ENCODE results near the gene THOC6. TPM values are rescaled to one million over a fixed set of nuclear protein-coding genes. Genes with fewer than 3 reads are reported as not detected.
A peak's percentile ranks its signal among the peaks of the same experiment; 100 is the strongest.

THOC6 gene
- total RNA-seq, 1 donor from 2014 or later = 29.4 TPM

DNA sequence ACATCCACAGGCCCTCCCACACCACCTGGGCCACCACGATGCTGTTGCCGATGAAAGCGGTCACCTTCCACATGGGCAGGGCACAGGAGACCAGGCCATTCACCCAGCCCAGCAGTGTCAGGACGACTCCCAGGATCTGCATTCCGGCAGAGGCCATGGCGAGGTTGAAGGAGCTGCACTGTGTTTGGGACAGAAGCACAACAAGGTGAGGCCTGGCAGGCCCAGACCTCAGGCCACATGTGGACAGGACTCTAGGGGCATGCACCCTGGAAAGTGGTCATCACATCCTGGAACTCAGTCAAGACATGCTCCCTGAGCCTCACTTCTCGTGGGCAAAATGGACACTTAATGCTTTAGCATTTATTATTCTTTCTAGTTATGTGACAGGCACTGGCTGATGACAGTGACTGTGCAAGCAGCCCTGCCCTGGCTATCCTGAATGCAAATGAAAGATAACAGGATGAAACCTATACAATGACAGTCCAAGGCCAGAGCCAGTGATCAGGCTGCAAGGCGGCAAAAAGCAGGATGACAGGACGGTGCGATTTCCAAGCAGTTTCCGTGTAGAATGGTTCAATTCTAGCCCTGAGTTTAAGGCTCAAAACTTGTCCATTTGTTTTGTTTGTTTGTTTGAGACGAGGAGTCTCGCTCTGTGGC lies 7.8 kb upstream of the THOC6 start:
- DNase-seq (ENCODE audit: low spot score) = no peak

DNA sequence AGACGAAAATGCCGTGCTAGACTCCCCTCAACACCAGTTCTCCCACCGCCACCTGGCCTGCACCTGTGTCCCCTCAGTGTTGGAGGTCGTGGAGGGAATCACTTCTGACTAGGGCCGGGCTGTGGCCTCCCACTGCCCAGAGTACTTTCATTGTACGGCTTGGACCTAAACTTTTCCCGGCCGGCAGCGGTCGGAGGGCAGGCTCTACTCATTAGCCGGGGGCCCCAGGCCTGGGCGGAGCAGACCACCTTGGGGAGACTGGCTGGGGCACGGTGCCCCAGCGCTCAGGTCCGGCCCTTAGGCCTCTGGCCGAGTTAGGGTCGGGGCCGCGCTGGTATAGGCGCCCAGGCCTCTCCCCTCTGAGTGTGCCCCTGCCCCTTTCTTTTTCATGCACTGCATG lies 6.5 kb upstream of the THOC6 start:
- DNase-seq (ENCODE audit: low spot score) = no peak

DNA sequence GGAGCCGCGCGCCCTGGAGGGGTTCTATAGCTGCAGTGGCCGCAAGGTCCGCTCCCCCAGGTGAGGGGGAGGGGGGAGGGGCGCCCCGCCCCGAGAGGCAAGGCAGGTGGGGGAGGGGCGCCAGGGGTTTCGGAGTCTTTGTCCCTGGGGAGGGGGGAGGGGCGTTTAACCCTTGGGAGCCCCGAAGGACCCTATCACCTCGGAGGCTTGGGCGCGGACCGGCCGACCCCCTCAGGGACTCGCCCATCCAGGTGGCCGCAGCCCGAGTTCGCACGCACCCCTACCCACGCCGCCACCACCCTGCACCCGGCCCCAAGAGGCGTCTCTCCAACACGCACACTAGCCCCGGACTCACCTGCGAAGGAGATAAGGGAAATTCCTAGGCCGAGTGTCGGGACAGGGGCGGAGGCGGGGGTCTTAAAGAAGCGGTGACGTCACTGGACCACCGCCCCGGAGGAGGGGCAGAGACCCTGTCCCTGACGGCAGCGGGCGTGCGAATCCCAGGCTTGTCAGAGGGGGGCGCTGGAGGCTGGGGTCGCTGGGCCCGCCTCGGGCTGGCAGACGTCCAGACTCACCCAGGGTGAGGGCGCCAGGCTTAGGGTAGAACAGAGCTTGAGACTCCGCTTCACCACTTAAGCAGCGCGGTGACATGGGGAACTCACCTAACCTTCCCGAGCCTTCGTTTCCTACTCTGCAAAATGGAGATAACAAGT lies 5.9 kb upstream of the THOC6 start, which contains the start of gene CLDN6:
TSS of gene CLDN6 (minus strand) at position 390 of the 713 bp plus-strand sequence. CDS start 2,162 bp downstream, outside the sequence.
- no peak for DNase-seq (ENCODE audit: low spot score)

DNA sequence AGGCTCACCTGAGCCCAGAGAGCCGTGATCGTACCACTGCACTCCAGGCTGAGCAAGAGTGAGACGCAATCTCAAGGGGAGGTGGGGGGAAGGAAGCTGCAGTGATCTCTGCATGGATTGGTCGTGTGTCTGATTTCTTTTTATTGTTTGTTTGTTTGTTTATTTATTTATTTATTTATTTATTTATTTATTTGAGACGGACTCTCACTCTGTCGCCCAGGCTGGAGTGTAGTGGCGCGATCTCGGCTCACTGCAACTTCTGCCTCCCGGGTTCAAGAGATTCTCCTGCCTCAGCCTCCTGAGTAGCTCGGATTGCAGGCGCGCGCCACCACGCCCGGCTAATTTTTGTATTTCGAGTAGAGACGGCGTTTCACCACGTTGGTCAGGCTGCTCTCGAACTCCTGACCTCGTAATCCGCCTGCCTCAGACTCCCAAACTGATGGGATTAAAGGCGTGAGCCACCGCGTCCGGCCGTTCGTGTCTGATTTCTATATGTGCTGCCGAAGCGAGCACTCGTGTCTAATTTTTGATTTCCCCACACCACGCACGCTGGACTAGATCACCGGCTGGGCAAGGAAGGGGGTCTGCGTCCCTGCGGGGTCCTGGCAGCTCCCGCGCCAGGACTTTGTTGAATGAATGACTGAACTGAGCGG lies 4.1 kb upstream of the THOC6 start:
- no peak for DNase-seq (ENCODE audit: low spot score)

DNA sequence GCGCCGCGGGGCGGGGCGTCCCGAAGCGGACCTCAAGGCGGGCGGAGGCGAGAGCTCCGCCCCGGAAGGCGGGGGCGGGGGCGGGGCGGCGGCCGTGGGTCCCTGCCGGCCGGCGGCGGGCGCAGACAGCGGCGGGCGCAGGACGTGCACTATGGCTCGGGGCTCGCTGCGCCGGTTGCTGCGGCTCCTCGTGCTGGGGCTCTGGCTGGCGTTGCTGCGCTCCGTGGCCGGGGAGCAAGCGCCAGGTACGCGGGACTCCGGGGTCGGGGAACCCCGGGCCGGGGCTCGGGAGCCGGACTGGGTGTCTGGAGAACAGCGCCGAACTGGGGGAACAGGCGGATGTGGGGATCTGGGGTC lies 3.6 kb upstream of the THOC6 start, which contains the start of gene TNFRSF12A:
TSS of gene TNFRSF12A (plus strand) at position 122 of the 357 bp plus-strand sequence. CDS start at position 152, 30 bp downstream.
- DNase-seq (ENCODE audit: low spot score) = peak; percentile 87

DNA sequence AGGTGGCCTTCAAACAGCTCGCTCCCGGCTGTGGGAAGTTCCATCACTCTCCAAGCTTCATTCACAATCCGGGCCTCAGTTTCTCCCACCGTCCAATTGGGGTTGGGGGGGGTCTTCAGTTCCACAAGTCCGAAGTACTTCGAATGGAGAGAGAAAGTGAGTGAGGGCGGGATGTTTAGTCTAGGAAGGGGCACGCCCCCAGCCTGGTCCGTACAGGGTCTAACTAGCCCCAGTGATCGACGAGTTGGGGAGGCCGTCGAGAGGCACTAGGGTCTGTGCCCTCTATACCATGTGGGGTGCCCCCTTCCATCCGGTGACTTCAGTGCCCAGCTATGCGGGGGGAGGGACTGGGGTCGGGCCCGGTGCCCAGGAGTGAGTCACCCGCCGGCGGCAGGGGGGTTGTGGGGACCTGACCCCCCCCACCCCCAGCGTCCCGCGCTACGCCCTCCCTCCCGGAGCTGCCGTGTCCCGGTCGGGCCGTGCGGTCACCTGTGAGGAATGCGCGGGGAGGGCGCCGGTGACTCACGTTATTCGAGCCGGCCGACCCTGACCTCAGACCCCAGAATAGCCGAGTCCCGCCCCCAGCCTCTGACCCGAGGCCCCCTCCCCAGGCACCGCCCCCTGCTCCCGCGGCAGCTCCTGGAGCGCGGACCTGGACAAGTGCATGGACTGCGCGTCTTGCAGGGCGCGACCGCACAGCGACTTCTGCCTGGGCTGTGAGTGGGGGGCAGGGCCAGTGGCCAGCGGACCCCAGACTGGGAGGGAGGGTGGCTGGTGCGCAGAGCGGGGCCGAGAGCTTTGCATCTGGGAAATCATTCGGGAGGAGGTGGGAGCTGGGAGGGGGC lies 3.0 kb upstream of the THOC6 start:
- DNase-seq (ENCODE audit: low spot score) = peak; percentile 77

DNA sequence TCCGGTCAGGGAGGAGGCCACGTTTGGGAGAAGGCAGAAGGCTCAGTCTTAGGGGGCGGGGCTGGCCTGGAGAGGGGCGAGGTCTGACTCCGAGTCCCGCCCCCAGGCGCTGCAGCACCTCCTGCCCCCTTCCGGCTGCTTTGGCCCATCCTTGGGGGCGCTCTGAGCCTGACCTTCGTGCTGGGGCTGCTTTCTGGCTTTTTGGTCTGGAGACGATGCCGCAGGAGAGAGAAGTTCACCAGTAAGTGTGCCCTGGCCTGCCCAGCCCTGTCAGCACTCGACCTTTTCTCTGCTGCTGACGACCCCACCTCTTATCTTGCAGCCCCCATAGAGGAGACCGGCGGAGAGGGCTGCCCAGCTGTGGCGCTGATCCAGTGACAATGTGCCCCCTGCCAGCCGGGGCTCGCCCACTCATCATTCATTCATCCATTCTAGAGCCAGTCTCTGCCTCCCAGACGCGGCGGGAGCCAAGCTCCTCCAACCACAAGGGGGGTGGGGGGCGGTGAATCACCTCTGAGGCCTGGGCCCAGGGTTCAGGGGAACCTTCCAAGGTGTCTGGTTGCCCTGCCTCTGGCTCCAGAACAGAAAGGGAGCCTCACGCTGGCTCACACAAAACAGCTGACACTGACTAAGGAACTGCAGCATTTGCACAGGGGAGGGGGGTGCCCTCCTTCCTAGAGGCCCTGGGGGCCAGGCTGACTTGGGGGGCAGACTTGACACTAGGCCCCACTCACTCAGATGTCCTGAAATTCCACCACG lies 2.2 kb upstream of the THOC6 start:
- DNase-seq (ENCODE audit: low spot score) = peak; percentile 90

DNA sequence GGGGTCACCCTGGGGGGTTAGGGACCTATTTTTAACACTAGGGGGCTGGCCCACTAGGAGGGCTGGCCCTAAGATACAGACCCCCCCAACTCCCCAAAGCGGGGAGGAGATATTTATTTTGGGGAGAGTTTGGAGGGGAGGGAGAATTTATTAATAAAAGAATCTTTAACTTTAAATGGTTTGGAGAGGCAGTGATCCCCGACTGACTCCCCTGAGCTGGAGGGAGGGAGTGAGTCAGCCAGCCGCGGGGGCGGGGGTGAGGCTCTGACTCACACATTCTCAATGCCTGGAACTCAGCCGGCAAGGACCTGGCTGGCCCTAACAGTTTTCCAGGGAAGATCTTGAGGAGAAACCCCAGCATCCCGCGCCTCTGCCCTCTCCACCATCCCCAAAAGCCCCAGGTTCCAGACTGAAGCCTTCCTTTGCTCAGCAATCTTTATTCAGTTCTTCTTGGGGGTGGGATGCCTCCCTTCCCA lies 1.6 kb upstream of the THOC6 start:
- DNase-seq (ENCODE audit: low spot score) = peak; percentile 98

DNA sequence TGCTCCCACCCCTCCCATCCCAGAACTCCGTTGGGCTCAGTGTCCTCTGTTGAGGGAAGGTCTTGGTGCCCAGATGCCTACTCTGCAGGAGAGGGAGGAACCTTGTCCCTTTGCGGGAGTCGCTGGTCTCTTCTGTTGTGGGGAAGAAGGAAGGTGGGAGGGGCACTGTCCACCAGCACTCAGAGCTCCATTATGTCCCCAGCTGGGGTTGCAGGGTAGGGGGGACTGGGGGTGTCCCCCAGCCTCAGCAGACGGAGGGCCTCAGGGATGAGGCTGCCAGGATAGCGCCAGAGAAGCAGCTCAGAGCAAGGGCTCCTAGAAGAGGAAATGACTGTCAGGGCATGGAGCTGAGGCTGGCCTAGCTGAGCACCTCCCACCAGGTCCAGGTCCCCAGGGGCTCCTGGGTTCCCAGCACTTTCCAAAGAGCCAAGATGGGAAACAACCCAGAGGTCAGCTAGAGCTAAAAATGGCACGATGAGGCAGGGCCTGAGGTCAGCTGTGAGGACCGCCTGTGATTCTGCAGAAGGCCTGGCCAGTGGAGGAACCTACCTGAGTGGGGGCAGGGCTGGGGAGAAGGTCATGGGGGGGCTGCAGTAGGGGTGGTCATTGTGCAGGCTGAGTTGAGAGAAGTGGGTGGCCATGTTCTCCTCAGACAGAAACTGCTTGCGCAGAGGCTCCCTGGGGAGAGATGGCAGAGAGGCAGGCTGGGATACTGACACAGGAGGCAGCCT lies 986 bp upstream of the THOC6 start:
- DNase-seq (ENCODE audit: low spot score) = peak; percentile 36

DNA sequence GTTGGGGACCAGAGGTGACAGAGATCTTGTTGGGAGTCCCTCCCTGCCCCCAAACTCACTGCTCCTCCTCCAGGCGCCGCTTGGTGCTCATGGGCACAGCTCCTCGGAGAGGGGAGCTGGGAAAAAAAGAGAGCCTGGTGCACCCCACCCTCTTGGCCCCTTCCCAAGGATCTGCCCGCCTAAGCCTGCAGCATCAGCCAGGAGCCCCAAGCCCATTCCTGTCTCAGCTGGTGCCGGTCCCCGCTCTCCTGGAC lies 493 bp upstream of the THOC6 start:
- DNase-seq (ENCODE audit: low spot score) = peak; percentile 85

DNA sequence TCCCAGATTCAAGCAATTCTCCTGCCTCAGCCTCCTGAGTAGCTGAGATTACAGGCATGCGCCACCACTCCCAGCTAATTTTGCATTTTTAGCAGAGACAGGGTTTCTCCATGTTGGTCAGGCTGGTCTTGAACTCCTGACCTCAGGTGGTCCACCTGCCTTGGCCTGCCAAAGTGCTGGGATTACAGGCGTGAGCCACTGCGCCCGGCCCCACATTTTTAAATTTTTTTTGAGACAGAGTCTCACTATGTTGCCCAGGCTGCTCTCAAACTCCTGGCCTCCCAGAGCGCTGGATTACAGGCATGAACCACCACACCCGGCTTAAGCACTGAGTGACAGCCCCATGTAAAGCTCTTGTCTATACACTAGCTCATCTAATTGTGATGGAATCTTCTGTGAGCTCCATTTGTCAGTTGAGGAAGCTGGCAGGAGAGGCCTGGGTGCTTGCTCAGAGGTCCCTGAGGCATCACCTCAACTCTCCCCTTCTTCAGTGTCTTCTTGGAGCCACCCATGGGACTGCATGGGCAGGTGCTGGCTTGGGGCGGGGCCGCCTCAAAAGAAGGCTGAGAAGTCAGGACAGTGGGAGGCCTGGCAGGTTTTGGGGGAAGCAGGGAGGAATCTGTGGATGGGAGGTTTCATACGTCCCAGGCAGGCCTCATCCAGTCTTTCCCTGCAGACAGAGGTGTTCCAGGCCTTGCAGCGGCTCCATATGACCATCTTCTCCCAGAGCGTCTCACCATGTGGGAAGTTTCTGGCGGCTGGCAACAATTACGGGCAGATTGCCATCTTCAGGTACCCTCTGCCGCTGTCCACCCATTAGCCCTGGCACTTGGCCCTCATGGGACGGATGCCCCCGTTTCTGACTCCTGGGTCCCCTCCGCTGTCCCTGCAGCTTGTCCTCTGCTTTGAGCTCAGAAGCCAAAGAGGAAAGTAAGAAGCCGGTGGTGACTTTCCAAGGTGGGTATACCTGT lies 1.5 kb downstream of the THOC6 start:
- DNase-seq (ENCODE audit: low spot score) = no peak

DNA sequence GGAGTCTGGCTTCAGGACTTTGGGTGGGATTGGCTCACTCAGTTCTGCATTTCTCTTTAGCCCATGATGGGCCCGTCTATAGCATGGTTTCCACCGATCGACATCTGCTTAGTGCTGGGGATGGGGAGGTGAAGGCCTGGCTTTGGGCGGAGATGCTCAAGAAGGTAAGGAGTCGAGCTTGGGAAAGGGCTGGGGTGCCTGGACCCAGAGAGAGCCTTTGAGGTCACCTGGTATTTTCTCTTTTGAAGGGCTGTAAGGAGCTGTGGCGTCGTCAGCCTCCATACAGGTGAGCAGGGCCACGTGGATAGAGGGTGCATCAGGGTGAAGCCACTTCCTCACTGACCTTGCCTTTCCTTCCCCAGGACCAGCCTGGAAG lies 2.2 kb downstream of the THOC6 start:
- DNase-seq (ENCODE audit: low spot score) = no peak

DNA sequence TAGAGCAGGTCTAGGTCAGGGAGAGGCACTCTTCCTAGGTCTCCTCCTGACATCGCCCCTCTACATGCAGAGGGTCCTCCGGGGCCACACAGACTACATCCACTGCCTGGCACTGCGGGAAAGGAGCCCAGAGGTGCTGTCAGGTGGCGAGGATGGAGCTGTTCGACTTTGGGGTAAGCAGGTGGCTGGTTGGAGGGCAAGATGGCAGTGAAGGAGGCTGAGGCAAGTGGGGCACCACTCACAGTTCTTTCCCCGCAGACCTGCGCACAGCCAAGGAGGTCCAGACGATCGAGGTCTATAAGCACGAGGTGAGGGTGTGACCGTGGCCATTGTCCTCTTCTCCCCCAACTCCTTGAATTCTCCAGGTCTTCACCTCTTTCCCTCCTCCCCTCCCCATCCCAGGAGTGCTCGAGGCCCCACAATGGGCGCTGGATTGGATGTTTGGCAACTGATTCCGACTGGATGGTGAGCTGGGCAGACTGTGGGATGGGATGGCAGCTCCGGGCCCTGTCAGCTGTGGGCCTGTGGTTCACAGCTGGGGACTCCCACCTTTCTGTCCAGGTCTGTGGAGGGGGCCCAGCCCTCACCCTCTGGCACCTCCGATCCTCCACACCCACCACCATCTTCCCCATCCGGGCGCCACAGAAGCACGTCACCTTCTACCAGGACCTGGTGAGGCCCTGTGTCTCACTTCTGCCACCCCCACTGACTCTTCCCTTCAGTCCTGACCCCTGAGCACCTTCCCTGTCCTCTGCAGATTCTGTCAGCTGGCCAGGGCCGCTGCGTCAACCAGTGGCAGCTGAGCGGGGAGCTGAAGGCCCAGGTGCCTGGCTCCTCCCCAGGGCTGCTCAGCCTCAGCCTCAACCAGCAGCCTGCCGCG lies 3.0 kb downstream of the THOC6 start:
- DNase-seq (ENCODE audit: low spot score) = no peak

DNA sequence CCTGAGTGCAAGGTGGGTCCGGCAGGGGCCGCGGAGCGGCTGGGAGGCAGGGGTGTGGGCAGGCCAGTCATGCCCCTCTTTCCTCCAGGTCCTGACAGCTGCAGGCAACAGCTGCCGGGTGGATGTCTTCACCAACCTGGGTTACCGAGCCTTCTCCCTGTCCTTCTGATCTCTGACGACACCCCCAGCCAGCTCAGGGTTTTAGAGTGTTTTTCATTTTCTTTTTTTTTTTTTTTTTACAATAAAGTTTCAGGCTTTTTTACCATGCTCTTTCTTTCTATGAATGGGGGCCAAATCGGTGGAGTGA lies 3.6 kb downstream of the THOC6 start:
- no peak for DNase-seq (ENCODE audit: low spot score)

DNA sequence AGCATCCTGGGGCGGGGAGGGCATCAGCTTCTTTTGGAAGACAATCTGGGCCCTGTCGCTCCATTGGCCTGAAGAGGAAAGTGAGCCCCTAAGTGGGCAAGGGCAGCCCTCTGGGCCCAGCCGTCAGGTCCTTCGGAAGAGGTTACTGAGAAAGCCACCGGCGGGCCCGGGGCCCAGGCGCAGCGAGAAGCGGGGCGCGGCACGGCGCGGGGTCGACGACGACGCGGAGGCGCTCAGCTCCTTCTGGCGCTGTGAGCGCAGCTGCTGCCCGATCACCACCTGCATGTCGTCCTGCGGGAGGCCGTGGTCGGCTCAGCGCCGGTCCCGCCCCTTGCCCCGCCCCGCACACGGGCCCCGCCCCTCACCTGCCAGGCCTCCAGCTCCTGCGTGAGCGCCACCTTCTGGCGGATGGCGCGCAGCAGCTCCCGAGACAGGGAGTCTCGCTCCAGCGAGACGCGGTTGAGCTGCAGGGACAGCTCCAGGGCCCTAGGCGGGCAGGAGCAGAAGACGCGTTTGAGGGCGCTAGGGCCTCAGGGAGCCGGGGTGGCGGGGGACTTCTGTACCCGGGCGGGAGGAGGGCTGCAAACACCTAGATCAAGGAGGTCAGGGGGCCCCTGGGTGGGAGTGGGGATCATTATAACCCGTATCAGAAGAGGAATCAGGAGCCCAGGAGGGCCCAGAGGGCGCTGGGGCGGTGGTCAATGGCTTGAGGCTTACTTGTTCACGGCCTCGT lies 4.3 kb downstream of the THOC6 start:
- peak; percentile 68 for DNase-seq (ENCODE audit: low spot score)

DNA sequence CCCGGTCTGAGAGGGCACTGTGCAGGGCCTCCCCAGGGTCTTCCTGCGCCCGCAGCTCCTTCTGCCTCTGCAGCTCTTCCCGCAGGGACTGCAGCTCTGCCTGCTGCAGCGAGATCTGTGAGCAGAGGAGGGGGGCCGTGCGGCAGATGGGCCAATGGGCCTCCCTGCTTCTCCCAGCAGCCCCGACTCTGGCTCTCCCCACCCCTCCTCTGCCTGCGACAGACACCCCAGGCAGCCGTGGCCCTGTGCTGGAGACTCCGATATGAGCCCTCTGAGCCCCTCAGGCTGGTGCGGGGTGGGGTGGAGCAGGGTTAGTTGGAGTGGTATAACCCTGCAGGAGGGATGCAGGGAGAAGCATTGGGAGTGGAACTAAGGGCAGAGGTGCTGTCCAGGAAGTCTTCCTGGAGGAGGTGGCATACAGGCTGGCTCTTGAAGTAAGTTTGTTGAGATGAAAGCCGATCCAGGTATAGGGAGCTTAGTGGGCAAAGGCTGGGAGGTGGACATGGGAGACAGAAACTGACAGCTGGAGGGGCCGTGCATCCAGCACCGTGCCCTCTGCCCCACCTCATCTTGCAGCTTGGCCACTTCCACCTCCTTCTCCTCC lies 5.0 kb downstream of the THOC6 start:
- no peak for DNase-seq (ENCODE audit: low spot score)

DNA sequence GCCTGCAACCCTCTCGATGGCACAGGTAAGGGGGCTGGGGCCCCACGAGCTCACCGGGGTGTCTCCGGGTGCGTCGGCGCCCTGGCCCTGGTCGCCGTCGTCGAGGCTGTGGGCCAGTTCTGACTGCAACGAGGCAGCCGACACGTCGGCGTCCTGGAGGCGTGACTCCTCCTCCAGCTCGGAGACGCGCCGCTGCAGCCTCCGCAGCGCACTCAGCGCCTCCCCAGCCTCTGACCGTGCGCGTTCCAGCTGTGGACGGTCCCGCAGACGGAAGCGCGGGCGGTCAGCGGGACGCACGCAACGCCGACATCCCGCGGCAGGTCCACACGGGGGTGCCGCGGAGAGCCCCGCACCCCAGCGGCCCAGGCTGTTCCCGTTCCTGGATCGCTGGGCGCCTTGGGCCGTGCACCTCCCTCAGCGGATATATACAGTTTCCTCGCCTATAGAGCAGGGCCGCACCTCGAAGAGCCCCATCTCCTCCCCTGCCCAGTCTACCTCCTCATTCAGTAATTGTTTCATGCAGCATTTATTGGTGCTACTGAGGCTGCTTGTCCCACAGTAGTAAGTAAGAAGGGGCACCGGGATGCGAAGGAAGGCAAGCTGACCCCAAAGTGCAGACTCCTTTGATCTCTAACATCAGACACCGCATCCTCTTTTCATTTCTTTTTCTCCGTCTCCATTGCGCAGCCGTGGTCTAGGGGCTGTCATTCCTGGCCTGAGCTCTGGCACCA lies 5.8 kb downstream of the THOC6 start:
- DNase-seq (ENCODE audit: low spot score) = no peak

All from umbilical cord (tissue), 2 donors.